Ascending aorta (tissue), 2 donors: Measurements from ENCODE around the gene RREB1. TPM values are rescaled to one million over a fixed set of nuclear protein-coding genes. Genes with fewer than 3 reads are reported as not detected.
A peak's percentile ranks its signal among the peaks of the same experiment; 100 is the strongest.

Experiments
- DNase-seq, 2 donors: peaks; one replicate each; pipeline ENCODE4 v3.0.0-alpha.2; 2019; ENCODE audit warnings: low spot score in 2 of 2
- H3K27ac ChIP-seq, 2 donors: fragments of 200-600 bp; sonication (generic); one replicate each; pipeline ENCODE4 v1.5.1; 2016 to 2017; ENCODE audit warnings: mild to moderate bottlenecking in 1 of 2
- H3K27me3 ChIP-seq: fragments of 200-600 bp; sonication (generic); one replicate; pipeline ENCODE4 v1.5.1; 2017
- H3K36me3 ChIP-seq, 2 donors: fragments of 200-600 bp; sonication (generic); one replicate each; pipeline ENCODE4 v1.5.1; 2016
- H3K4me1 ChIP-seq, 2 donors: fragments of 200-600 bp; sonication (generic); one replicate each; pipeline ENCODE4 v1.5.1; 2016 to 2017; ENCODE audit warnings: mild to moderate bottlenecking in 1 of 2
- H3K4me3 ChIP-seq, 2 donors: fragments of 200-600 bp; sonication (generic); one replicate each; pipeline ENCODE4 v1.5.1; 2016 to 2017; ENCODE audit warnings: mild to moderate bottlenecking in 1 of 2
- H3K9me3 ChIP-seq, 2 donors: fragments of 200-600 bp; sonication (generic); one replicate each; pipeline ENCODE4 v1.5.1; 2016
- intact Hi-C: fragments of 100-400 bp; cut with DNase I; formaldehyde crosslinking; loops from one replicate; pipeline ENCODE4 v1.15.1; 2023
- total RNA-seq: library from RNA; depleted of rRNA; stranded (reverse); fragments of >200 nt; gene quantifications from one replicate; pipeline ENCODE4 v1.1.0, GENCODE V29; 2016
- TF ChIP-seq, protein P1 (sequence below), 3 experiments: fragments of 200-600 bp in 2 of 3; fragments of 450-650 bp in 1 of 3; sonication (generic) in 2 of 3; IDR thresholded peaks; one replicate each; pipeline ENCODE4 v1.5.1; 2016 to 2019; ENCODE audit warnings: antibody characterized with exemption in 3 of 3, mild to moderate bottlenecking in 1 of 3, moderate library complexity in 1 of 3

Gene RREB1, protein sequence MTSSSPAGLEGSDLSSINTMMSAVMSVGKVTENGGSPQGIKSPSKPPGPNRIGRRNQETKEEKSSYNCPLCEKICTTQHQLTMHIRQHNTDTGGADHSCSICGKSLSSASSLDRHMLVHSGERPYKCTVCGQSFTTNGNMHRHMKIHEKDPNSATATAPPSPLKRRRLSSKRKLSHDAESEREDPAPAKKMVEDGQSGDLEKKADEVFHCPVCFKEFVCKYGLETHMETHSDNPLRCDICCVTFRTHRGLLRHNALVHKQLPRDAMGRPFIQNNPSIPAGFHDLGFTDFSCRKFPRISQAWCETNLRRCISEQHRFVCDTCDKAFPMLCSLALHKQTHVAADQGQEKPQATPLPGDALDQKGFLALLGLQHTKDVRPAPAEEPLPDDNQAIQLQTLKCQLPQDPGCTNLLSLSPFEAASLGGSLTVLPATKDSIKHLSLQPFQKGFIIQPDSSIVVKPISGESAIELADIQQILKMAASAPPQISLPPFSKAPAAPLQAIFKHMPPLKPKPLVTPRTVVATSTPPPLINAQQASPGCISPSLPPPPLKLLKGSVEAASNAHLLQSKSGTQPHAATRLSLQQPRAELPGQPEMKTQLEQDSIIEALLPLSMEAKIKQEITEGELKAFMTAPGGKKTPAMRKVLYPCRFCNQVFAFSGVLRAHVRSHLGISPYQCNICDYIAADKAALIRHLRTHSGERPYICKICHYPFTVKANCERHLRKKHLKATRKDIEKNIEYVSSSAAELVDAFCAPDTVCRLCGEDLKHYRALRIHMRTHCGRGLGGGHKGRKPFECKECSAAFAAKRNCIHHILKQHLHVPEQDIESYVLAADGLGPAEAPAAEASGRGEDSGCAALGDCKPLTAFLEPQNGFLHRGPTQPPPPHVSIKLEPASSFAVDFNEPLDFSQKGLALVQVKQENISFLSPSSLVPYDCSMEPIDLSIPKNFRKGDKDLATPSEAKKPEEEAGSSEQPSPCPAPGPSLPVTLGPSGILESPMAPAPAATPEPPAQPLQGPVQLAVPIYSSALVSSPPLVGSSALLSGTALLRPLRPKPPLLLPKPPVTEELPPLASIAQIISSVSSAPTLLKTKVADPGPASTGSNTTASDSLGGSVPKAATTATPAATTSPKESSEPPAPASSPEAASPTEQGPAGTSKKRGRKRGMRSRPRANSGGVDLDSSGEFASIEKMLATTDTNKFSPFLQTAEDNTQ (N-terminal part only)
- 48.9 TPM for total RNA-seq

DNA sequence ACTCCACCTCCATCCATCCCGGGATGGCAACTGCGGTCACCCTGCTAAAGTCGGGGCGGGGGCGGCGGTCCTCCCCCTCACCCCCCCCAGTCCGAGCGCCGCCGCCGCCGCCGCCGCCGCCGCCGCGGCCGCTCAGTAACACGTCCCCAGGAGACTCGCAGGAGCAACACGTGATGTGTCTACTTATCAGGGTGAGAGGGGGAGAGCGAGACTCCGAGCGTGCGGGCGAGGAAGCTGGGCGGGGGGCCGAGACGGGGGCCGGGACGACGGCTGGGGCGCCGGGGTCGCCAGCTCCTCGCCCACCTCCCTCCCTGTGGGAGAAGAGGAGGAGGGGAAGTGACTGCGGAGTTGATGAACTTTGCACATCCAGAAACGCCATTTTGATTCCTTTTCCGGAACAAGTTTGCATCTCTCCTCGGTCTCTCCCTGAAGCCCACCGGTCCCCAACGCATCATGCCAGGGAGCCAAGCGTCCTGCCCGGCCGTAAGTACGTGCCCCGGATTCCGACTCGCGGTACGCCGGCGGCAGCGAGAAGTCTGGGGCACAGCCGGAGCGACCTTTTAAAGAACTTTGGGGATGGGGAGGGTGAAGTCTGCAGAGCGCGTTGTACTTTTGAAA lies at the start of gene RREB1:
RREB1 (plus strand) TSS at position 384 of the 618 bp plus-strand sequence. CDS start 73,951 bp downstream, outside the sequence.
- intact Hi-C loops, result loop anchor here (2.0 to 10.0 kb wide), 4 partner anchors 61 to 487 kb away; partner anchors contain the start of gene SNRNP48
- DNase-seq, result peak; percentile 25 to 75

DNA sequence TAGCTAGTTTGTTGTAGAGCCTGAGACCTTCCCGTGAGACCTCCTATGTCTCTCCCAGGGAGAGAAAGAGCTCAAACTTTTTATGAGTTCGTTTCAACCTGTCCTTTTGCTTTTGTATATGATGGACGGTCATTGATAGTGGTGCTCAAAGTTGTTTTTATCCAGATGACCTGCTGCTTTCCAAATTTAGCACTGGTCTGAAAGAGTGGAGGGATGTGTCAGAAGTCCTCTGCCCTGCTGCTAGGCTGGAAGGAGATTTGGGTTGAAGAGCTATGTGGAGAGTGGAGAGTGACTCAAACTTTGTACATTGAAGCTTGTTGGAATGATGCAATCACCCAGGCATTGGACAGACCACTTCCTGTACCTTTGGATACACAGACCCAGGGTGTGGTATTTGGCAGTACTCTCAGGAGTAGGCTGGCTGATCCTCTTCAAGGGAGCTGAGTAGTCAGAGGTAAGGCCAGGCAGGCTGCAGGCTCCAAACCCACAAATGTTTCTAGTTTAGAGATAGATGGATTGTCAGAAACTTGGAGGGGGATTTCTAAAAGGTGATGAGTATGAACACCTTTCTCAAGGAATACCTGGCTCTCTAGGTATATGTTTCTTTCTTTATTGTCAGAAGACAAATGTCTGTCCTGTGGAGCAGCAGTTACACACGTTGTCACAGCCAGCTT lies 49.4 kb upstream of the RREB1 start:
- Histone ChIP-seq H3K27me3 (no peaks in the 10 kb centered on the region), H3K36me3 (no peaks in the 10 kb centered on the region), H3K4me1 (no peaks in the 10 kb centered on the region), H3K4me3 (no peak overlapping the region), H3K9me3 (no peaks in the 10 kb centered on the region), H3K27ac (no peak overlapping the region)
- intact Hi-C loops, result no loop called here
- TF ChIP-seq, protein P1, sequence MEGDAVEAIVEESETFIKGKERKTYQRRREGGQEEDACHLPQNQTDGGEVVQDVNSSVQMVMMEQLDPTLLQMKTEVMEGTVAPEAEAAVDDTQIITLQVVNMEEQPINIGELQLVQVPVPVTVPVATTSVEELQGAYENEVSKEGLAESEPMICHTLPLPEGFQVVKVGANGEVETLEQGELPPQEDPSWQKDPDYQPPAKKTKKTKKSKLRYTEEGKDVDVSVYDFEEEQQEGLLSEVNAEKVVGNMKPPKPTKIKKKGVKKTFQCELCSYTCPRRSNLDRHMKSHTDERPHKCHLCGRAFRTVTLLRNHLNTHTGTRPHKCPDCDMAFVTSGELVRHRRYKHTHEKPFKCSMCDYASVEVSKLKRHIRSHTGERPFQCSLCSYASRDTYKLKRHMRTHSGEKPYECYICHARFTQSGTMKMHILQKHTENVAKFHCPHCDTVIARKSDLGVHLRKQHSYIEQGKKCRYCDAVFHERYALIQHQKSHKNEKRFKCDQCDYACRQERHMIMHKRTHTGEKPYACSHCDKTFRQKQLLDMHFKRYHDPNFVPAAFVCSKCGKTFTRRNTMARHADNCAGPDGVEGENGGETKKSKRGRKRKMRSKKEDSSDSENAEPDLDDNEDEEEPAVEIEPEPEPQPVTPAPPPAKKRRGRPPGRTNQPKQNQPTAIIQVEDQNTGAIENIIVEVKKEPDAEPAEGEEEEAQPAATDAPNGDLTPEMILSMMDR (IDR thresholded peaks at IDR 0.05), result no peak
- no peak for DNase-seq

More for the DNA sequence above, at the start of gene RREB1:
- H3K27me3 ChIP-seq, result no peaks in the 10 kb centered on the region
- no peaks in the 10 kb centered on the region for H3K36me3 ChIP-seq
- H3K4me3 ChIP-seq, result peak within 1 kb of the TSS; percentile 78 to 97
- TF ChIP-seq, protein P1 (IDR thresholded peaks at IDR 0.05), result no peak
- no peaks in the 10 kb centered on the region for H3K9me3 ChIP-seq
- H3K27ac ChIP-seq, result peak within 1 kb of the TSS; percentile 88 to 95
- H3K4me1 ChIP-seq, result peaks cover 0 to 6% of the 10 kb centered on the region in 2 donors

DNA sequence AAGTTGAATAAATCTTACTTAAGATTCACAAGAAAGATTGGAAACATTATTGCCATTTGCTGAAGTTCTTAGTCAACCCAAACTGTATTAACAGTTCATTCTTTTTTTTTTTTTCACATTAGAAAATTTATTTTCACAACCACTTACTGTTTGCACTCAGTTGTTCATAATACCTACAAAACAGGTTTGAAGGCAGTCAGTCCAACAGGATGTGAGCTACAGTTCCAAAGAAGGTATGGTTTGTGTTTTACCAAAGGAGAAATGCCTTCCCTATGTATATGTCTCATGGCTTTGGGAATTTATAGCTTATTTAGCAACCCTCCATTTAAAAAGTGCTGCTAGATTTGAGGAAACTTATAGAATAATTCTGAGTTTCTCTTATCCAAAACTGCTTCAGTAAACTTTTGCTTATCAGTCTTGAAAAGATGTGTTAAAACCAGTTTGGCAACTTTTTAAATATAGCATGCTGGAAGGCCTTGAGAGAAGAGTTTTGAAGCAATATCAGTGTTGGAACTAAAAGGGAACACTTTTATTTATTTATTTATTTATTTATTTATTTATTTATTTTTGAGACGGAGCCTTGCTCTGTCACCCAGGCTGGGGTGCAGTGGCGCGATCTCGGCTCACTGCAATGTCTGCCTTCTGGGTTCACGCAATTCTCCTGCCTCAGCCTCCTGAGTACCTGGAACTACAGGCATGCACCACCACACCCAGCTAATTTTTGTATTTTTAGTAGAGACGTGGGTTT lies 46.8 kb upstream of the RREB1 start:
- H3K27me3 ChIP-seq, result no peaks in the 10 kb centered on the region
- no peaks in the 10 kb centered on the region for H3K4me1 ChIP-seq
- H3K9me3 ChIP-seq, result no peaks in the 10 kb centered on the region
- no peak overlapping the region for H3K27ac ChIP-seq
- intact Hi-C loops, result no loop called here
- no peak overlapping the region for H3K4me3 ChIP-seq
- H3K36me3 ChIP-seq, result no peaks in the 10 kb centered on the region
- DNase-seq, result no peak
- TF ChIP-seq, protein P1 (IDR thresholded peaks at IDR 0.05), result no peak

DNA sequence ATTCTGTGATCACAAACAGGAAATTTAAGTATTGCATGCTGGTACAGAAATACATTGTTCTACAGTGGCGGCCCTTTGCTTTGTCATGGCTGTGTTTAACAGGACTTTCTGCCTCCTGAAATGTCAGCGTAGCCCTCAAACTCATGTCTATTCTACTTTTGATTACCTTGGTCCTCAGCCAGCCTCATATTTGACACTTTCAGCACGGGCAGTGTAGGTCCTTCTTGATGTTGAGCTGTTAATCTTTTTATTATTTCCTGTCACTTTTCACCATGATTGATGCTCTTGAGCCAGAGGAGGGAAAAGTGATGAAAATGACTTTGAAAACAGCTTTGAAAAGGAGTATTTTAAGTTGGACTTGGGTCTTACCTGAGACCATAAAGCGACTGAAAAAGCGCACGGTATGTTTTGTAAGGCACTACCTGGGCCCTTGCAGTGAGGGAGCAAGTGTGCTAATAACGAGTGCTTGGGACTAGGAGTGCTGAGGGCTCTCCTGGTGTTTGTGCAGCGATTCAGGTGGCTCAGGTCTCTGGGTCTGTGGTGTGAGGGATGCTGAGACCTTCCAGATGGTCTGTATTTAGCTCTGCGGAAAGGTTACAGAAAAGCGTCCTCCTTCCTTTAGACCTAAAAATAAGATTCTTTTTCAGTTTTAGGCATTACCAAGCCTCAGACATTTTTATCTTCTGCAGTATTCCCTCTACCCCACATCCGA lies 45.2 kb upstream of the RREB1 start:
- TF ChIP-seq, protein P1 (IDR thresholded peaks at IDR 0.05), result no peak
- Histone ChIP-seq H3K4me3 (no peak overlapping the region), H3K4me1 (no peaks in the 10 kb centered on the region), H3K36me3 (no peaks in the 10 kb centered on the region), H3K27me3 (no peaks in the 10 kb centered on the region), H3K9me3 (no peaks in the 10 kb centered on the region), H3K27ac (no peak overlapping the region)
- DNase-seq, result no peak
- intact Hi-C loops, result no loop called here
